Measurements from ENCODE around the gene KCNJ13.
"Not testable (repeated sequence)": the region's sequence is repeated elsewhere in the genome, so short reads cannot be mapped to it uniquely, and the experiment has no call there.

Gene KCNJ13

DNA sequence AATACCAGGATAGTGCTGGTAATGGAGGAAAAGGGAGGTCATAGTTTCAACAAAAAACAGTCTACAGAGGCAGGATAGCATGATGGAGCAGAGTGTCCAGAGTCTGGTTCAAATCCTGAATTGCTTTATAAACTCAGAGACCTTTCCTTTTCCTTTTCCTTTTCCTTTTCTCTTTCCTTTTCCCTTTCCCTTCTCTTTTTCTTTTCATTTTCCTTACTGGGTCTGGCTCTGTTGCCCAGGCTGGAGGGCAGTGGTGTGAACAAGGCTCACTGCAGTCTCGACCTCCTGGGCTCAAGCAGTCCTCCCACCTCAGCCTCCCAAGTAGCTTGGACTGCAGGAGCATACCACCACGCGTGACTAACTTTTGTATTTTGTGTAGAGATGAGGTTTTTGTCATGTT, 47.6 kb downstream of the KCNJ13 start:
- DNase-seq (ENCODE audit: low read depth) = no peak
- TF ChIP-seq CTCF (conservative IDR thresholded peaks at IDR 0.05; ENCODE audit: control insufficient read depth, insufficient read depth, low read depth, low read length) = no peak
- H3K4me3 ChIP-seq (ENCODE audit: control insufficient read depth, low read depth, low read length) = no peak overlapping the region

GRCh38 chr2:232723027-232723426, 53.3 kb downstream of the KCNJ13 start:
- no peak for DNase-seq (ENCODE audit: low read depth)
- no peak for TF ChIP-seq CTCF (conservative IDR thresholded peaks at IDR 0.05; ENCODE audit: control insufficient read depth, insufficient read depth, low read depth, low read length)
- no peak overlapping the region for H3K4me3 ChIP-seq (ENCODE audit: control insufficient read depth, low read depth, low read length)

GRCh38 chr2:232721882-232722281, 54.5 kb downstream of the KCNJ13 start:
- no peak overlapping the region for H3K4me3 ChIP-seq (ENCODE audit: control insufficient read depth, low read depth, low read length)
- no peak for DNase-seq (ENCODE audit: low read depth)
- no peak for TF ChIP-seq CTCF (conservative IDR thresholded peaks at IDR 0.05; ENCODE audit: control insufficient read depth, insufficient read depth, low read depth, low read length)

GRCh38 chr2:232721261-232721660, 55.1 kb downstream of the KCNJ13 start:
- no peak for DNase-seq (ENCODE audit: low read depth)
- no peak overlapping the region for H3K4me3 ChIP-seq (ENCODE audit: control insufficient read depth, low read depth, low read length)
- no peak for TF ChIP-seq CTCF (conservative IDR thresholded peaks at IDR 0.05; ENCODE audit: control insufficient read depth, insufficient read depth, low read depth, low read length)

- not testable (repeated sequence) for DNase-seq (ENCODE audit: low read depth); H3K4me3 ChIP-seq (ENCODE audit: control insufficient read depth, low read depth, low read length)
Measured at GRCh38 chr2:232720056-232720455, 56.3 kb downstream of the KCNJ13 start.
